Uterus (tissue), 2 donors: ENCODE data around the gene GATAD2A.

Experiments used
- POLR2A ChIP-seq, 2 donors: fragments of 450-650 bp; IDR thresholded peaks; one replicate each; pipeline ENCODE4 v1.6.1; 2016; ENCODE audit warnings: antibody characterized with exemption in 2 of 2, mild to moderate bottlenecking in 1 of 2, moderate library complexity in 1 of 2
- TF ChIP-seq, protein P1 (sequence below), 4 experiments: fragments of 200-600 bp in 2 of 4; fragments of 450-650 bp in 2 of 4; sonication (generic) in 2 of 4; IDR thresholded peaks; one replicate each; pipeline ENCODE4 v1.5.1; 2016 to 2019; ENCODE audit warnings: antibody characterized with exemption in 4 of 4, mild to moderate bottlenecking in 2 of 4, moderate library complexity in 1 of 4

DNA sequence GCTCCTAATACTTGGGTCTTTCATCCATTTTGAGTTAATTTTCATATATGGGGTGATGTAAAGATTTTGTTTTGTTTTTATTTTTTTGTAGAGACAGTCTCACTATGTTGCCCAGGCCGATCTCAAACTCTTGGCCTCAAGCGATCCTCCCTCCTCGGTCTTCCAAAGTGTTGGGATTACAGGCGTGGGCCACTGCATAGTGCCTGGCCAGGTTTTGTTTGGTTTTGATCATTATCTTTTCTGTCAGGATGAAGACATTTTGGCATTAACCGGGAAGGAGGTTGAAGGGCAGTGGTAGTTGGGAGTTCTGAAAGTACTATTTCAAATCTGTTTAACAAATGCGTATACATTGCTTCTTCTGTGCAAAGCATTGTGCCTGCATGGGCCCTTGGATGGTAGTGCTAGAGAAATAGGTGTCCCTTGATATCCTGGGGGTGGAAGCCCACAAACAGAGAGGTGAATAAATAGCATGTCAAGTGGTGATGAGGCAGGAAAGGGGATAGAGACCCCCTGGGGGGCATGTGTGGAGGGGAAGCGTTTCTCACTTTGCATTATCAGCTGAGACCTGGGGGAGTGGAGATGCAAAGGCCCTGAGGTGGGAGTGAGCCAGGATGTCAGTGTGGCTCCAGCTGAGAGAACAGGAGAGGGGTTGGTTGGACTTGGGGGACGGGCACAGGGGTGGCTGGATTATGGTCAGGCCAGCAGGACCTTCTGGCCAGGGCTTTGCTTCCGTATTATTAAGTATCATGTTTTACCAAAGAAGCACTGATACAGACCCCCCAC lies 41.4 kb downstream of the GATAD2A start:
- TF ChIP-seq, protein P1, sequence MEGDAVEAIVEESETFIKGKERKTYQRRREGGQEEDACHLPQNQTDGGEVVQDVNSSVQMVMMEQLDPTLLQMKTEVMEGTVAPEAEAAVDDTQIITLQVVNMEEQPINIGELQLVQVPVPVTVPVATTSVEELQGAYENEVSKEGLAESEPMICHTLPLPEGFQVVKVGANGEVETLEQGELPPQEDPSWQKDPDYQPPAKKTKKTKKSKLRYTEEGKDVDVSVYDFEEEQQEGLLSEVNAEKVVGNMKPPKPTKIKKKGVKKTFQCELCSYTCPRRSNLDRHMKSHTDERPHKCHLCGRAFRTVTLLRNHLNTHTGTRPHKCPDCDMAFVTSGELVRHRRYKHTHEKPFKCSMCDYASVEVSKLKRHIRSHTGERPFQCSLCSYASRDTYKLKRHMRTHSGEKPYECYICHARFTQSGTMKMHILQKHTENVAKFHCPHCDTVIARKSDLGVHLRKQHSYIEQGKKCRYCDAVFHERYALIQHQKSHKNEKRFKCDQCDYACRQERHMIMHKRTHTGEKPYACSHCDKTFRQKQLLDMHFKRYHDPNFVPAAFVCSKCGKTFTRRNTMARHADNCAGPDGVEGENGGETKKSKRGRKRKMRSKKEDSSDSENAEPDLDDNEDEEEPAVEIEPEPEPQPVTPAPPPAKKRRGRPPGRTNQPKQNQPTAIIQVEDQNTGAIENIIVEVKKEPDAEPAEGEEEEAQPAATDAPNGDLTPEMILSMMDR (IDR thresholded peaks at IDR 0.05) = no peak
- no peak for TF ChIP-seq POLR2A (IDR thresholded peaks at IDR 0.05)
